ES-I3 (cell line): ENCODE data around the gene RBM17.
"Not testable (repeated sequence)": the region's sequence is repeated elsewhere in the genome, so short reads cannot be mapped to it uniquely, and the experiment has no call there.

ENCODE experiments used
- H3K36me3 ChIP-seq: 2 replicates; pipeline ENCODE4 v1.6.1; 2013; ENCODE audit warnings: mild to moderate bottlenecking, low read length, control low read depth, moderate library complexity; ENCODE audit not compliant: insufficient read depth
- H3K4me1 ChIP-seq: 2 replicates; pipeline ENCODE4 v1.6.1; 2013; ENCODE audit warnings: mild to moderate bottlenecking, control low read depth, low read length; ENCODE audit not compliant: insufficient read depth
- H3K9ac ChIP-seq: 2 replicates; pipeline ENCODE4 v1.6.1; 2013; ENCODE audit warnings: low read depth, mild to moderate bottlenecking, low read length, moderate library complexity
- H3K9me3 ChIP-seq: 2 replicates; pipeline ENCODE4 v1.6.1; 2013; ENCODE audit warnings: mild to moderate bottlenecking, low read length, moderate library complexity; ENCODE audit not compliant: control insufficient read depth, insufficient read depth

Gene RBM17

DNA sequence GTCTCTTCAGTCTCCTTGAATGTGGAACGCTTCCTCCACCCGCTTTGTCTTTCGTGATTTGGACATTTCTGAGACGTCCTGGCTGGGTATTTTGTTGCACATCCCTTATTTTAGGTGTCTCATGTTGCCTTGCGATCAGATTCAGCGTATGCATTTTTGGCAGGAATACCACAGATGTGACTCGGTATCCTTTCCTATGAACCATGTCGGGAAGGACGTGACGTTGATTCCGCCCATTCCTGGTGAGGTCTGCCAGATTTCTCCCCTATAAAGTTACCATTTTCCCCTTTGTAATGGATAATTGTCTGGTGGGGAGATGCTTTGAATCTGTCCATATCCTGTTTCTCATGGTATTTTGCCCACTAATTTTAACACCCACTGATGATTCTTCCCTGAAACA, 49.6 kb downstream of the RBM17 start:
- no peak overlapping the region for H3K9ac ChIP-seq
- no peaks in the 10 kb centered on the region for H3K36me3 ChIP-seq
- H3K4me1 ChIP-seq, result peaks cover 23% of the 10 kb centered on the region
- no peaks in the 10 kb centered on the region for H3K9me3 ChIP-seq

DNA sequence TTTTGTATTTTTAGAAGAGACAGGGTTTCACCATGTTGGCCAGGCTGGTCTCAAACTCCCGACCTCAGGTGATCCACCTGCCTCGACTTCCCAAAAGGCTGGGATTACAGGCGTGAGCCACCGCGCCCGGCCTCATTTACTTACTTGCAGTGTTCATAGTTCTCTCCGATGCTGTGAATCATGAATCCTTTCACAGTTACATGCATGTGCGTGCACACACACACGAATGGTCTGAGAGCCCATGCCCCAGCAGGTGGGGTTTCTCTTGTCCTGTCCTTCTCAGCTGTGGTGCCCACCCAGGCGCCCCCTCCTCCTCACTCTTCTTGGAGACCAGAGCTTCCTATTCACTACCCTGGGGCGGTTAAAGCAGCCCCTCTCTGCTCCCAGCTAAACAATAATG, 50.6 kb downstream of the RBM17 start:
- Histone ChIP-seq H3K4me1 (peaks cover 23% of the 10 kb centered on the region), H3K36me3 (no peaks in the 10 kb centered on the region), H3K9me3 (no peaks in the 10 kb centered on the region), H3K9ac (no peak overlapping the region)

DNA sequence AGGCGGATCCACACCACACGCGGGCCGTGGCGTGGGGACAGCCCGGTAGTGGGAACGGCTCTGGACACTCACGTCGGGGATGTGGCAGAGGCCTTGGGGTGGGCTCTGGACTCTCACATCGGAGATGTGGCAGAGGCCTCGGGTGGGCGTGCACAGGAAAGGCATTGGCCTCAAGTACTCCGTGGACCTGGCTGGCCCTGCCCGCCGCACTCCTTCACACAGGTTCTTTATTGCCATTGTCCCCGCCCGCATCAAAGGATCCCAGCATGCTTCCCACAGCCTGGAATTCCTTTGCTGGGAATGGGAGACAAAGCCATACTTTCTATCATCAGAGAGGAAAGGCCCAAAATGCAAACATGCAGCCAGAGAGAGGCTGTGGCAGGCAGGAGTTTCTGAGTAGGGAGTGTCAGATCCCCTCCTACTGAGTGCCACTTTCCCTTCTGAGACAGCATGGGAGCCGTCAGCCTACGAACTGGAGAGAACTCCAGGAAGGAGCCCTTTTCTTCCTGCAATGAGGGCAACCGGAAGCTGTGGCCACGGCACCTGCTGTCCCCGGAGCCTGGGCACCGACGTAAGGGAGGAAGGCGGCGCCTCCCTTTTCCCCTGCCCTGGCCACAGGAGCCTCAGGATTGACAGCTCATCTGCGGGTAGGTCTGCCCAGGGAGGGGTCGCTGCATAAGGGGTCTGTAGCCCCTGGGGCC, 51.5 kb downstream of the RBM17 start:
- peaks cover 23% of the 10 kb centered on the region for H3K4me1 ChIP-seq

DNA sequence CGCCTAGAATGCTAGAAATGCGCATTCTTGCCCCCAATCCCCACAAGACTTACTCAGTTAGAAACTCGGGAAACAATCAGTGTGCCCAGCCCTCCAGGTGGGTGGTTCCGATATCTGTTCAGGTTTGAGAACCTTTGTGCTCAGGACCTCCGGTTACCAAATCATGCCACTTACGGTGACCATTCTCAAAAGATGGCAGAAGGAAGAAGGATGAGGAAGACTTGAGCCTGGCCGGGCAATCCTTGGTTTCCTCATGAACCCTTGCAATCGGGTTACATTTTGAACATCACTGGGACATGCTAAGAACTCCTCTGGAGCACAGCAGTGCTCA, 52.1 kb downstream of the RBM17 start:
- H3K4me1 ChIP-seq, result peaks cover 23% of the 10 kb centered on the region
- no peaks in the 10 kb centered on the region for H3K9me3 ChIP-seq
- H3K9ac ChIP-seq, result no peak overlapping the region

More for the DNA sequence above, 51.5 kb downstream of the RBM17 start:
- H3K36me3 ChIP-seq, result no peaks in the 10 kb centered on the region
- no peaks in the 10 kb centered on the region for H3K9me3 ChIP-seq
- peak overlapping the region; percentile 5; the same call in 1 of the 2 replicates for H3K9ac ChIP-seq

DNA sequence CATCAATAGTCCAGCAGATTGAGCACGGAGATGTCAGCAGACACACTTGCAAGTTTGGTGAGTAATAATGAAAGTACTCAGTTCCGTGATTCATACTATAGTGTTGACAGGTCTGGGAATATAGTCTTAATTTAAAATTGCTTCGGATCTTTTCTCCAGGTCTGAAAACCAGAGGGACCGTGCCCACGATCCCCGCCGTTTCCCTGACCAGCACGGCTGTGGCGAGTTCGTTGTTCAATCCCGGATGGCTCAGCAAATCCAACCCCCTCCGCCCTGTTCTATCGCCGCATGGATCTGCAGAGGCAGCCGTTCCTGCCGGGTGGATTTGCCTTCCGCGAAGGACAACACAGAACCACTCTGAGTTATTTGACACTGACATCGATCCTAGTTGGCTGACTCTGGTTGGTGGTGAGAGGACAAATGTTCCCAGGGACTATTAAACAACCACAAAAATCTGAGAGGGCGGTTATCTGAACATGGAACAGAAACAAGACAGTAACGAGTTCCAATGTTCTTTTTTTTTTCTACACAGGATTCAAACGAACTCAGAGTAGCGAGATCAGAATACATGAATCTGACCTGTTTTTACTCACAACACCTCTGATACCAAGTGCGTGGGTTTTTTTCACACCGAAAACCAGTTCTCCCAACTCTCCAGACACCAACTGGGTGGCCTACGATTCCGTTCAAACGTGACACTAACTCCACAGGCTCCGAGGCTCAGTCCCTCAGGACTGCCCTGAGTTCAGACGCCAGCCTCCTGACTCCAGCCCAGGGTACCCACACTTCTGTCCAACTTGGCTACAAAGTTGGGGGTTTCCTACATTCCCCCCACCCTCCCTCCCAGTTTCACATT, 52.7 kb downstream of the RBM17 start:
- Histone ChIP-seq H3K9ac (no peak overlapping the region), H3K4me1 (peaks cover 20% of the 10 kb centered on the region), H3K9me3 (no peaks in the 10 kb centered on the region), H3K36me3 (no peaks in the 10 kb centered on the region)

More for the DNA sequence above, 52.1 kb downstream of the RBM17 start:
- no peaks in the 10 kb centered on the region for H3K36me3 ChIP-seq

DNA sequence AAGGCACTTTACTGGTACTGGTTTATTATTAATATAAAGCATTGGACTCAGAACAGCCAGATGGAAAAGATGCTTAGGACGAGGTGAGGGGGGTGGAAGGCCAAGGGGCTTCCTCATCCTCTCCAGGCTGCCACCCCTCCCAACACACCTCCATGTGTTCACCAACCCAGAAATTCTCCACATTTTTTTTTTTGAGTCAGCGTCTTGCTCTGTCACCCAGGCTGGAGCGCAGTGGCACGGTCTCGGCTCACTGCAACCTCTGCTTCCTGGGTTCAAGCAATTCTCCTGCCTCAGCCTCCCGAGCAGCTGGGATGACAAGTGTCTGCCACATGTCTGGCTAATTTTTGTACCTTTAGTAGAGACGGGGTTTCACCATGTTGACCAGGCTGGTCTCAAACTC, 53.4 kb downstream of the RBM17 start:
- peaks cover 18% of the 10 kb centered on the region for H3K4me1 ChIP-seq
- H3K36me3 ChIP-seq, H3K9ac ChIP-seq, H3K9me3 ChIP-seq: not testable (repeated sequence)

DNA sequence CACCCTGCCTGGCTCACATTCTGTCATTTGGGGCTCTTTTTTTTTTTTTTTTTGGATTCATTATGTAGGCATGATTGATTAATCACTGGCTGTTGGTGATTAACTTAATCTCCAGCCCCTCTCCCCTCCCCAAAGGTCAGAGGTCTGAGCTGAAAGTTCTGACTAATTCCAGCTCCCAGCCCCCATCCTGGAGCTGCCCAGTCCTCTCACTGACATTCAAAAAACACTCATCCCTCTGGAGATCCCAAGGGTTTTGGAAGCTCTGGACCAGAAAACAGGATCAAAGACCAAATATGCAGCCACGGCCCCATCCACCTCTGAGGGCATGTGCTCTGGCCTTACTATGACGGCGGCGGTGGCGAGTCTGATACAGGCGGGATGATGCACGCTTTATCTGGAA, 53.8 kb downstream of the RBM17 start:
- H3K4me1 ChIP-seq, result peaks cover 18% of the 10 kb centered on the region
- H3K9me3 ChIP-seq, result no peaks in the 10 kb centered on the region
- no peak overlapping the region for H3K9ac ChIP-seq
- H3K36me3 ChIP-seq, result no peaks in the 10 kb centered on the region

DNA sequence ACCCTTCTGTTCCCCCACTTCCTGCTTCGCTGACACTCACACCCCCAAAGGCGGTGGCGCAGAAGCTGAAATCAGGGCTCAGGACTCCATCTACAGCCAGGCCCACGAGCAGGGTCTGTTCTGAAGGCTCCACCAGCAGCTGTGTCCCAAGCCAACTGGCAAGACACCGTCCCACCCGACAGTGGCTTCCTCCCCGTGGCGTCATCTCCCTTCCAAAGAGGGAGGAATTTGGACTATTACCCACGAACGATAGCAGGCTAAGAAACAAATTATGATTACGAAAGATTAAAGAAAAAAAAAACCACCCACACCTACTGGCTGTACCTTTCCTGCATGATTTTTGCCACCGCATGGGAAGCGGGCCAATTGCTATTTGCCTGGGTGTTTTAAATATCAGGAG, 54.3 kb downstream of the RBM17 start:
- Histone ChIP-seq H3K9ac (no peak overlapping the region), H3K36me3 (no peaks in the 10 kb centered on the region), H3K9me3 (no peaks in the 10 kb centered on the region), H3K4me1 (peaks cover 18% of the 10 kb centered on the region)

DNA sequence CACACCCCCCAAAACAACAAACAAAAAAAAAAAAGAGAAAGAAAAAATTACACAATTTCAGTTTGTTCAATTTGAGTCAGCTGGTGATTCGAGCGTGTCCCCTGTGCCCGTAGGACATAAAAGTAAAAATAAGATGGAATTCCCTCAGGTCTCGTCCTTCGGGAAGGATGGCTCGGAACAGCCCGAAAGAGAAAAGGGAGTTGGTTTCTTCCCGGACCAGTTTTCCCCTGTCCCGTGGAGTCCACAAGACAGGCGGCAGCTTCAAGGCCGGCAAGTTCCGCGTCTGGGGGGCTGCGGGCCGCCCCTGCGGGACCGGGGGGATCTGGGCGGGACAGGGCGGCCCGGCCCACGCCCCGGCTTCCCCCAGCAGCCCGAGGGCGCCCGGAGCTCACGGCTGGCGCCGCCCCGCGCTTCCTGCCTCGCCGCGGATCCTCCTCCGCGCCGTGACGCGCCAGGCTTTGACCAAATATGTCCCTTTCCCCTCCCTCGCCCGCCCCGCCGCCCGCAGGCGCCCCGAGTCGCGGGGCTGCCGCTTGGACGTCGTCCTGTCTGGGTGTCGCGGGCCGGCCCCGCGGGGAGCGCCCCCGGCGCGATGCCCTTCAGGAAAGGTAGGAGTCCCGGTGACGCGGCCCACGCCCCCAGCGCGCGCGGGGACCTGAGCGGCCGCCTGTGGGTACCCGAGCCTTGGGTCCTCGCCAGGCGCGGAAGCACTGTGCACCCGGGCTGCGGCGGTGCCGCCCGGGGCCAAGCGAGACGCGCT, 55.8 kb downstream of the RBM17 start:
- H3K36me3 ChIP-seq, result no peaks in the 10 kb centered on the region
- peaks cover 18% of the 10 kb centered on the region for H3K4me1 ChIP-seq
- H3K9ac ChIP-seq, result peak overlapping the region; percentile 92
- no peaks in the 10 kb centered on the region for H3K9me3 ChIP-seq

DNA sequence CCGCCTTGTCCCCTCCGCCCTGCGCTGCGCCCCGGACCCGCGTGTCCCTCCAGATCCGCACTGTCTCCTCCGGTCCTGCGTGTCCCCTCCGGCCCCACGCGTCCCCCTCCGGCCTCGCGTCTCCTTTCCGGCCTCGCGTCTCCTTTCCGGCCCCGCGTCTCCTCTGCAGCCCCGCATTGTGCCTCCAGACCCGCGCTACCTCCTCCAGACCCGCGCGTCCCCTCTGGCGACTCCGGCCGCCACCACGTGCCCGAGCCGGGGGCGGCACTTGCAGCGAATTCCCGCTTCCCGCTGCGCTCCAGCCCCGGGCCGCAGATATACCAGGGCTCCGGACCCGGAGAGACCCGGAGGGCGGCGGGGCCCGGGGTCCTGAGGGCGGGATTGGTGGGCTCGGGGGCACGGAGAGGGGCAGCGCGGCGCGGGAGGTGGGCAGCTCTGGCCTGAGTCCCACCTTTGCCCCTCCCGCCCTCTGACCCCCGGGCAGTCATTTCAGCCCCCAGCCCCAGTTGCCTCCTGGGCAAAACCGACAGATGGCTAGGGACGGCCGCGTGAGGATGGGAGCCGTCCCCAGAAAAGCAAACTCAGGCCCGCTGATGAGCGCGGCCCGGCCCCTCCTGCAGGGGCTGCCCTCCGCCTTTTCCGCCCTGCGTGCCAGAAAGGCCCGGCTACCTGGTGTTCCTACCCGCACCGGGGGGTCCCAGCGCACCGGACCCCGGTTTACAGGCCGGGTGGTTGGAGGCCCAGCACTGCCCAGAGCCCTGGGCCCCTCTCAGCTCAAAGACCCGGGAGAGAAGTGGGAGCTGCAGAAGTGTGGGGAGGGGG, 56.5 kb downstream of the RBM17 start:
- no peaks in the 10 kb centered on the region for H3K9me3 ChIP-seq
- H3K36me3 ChIP-seq, result no peaks in the 10 kb centered on the region
- peak overlapping the region; percentile 92 for H3K9ac ChIP-seq
- peaks cover 12% of the 10 kb centered on the region for H3K4me1 ChIP-seq

DNA sequence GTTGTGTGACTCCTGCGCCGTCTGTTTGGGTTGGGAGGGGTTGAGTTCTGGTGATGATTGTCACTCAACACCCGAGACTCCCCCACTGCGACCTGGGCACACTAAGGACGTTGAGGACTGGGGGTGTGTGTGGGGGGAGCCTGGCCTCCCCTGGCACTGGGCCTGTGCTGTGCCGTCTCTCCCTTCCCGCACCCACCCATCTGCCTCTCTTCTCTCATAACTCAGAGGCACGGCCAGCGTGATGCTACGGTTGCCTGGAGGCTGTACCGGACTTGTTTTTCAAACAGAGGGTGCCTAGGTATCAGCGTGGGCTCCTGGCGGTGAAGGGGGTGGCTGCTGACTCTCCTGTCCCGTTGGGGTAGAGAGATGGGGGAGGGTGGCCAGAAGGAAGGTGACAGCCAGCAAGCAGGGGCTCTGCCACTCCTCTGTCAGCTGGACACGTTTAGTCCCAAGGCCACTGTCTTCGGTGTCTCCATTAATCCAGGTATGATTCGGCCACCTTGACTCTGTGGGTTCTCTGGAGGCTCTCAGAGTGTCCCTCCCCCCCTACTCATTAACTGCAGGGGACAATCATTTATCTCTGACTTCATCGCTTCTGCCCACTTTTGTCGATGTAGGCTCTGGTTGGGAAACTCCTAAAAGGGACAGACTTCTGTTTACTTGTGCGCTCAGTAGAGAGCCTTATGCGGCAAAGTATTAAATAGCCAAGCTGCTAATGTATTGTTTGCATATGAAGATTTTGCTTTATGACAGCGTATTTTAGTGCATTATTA, 57.4 kb downstream of the RBM17 start:
- peaks cover 4% of the 10 kb centered on the region; the same call in 1 of the 2 replicates for H3K4me1 ChIP-seq
- no peaks in the 10 kb centered on the region for H3K36me3 ChIP-seq
- no peaks in the 10 kb centered on the region for H3K9me3 ChIP-seq
- H3K9ac ChIP-seq, result peak overlapping the region; percentile 92

DNA sequence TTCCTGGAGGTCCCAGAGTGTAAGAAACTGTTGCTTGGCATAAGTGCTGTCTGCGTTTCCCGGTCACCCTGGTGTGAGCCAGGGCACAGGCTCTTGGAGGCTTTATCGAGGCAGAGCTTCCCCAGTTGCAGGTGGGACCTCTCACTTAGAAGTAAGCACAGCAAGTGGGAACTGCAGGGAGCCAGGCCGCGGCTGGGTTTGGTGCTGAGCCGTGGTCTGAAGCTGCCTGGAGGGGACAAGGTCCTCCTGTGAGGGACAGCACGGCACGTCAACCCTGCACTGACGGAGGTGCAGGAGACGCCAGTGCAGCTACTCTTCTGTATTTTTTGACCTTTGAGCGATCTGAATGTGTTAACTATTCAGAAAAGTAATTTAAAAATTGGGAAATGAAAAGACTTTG, 58.1 kb downstream of the RBM17 start:
- H3K36me3 ChIP-seq, result no peaks in the 10 kb centered on the region
- no peak overlapping the region for H3K9ac ChIP-seq
- H3K9me3 ChIP-seq, result no peaks in the 10 kb centered on the region
- H3K4me1 ChIP-seq, result peaks cover 9% of the 10 kb centered on the region

DNA sequence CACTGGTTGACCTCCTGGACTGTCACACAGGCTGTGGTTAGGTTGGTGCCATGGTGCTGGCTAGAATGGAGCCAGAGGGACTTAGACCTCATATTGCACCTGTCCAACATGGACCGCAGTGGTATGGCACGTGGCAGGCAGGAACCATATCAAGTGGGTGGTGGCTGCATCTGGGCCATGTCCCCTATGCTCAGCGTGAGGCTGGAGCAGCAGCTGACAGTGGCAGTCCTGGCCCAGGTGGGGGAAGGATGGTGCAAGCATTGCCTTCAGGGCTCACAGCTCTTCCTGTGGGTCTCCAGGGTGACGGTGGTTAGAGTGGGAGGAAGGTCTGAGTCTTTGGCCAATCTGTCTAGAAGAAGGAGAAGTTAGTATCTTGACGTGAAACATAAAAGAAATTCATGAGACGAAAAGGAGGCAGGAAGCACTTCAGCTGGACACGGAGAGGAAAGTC, 59.4 kb downstream of the RBM17 start:
- H3K9me3 ChIP-seq, result no peaks in the 10 kb centered on the region
- no peaks in the 10 kb centered on the region for H3K36me3 ChIP-seq
- H3K4me1 ChIP-seq, result peaks cover 9% of the 10 kb centered on the region
- H3K9ac ChIP-seq, result no peak overlapping the region
